Stimulated activated CD8-positive, alpha-beta memory T cell treated with anti-CD3 and anti-CD28 coated beads, Interleukin-12 subunit alpha, Interleukin-12 subunit beta, amount 100 ng/mL, for 24 hours (primary cell): ENCODE measurements around the gene PNMA1.

Source experiments
- DNase-seq: peaks from one replicate; pipeline ENCODE4 v3.0.0-alpha.2; 2020; ENCODE audit errors: extremely low read depth

Gene PNMA1

DNA sequence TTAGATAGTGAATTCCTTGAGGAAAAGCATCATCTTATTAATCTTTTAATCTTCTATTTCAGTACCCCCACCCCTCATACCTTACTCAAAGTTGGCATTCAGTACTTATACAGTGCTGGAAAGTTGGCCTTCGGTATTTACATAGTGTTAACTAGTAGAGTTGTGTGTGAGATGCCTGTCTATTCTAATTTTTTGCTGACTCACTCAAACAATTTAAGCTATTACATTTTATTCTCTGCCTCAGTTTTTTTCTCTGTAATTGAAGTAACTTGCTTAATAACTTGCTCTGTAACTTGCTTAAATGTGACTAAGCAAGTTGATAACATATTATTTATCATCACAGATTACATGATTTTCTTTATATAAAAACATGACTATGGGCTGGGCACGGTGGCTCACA is 49.1 kb downstream of the PNMA1 start:
- no peak for DNase-seq

DNA sequence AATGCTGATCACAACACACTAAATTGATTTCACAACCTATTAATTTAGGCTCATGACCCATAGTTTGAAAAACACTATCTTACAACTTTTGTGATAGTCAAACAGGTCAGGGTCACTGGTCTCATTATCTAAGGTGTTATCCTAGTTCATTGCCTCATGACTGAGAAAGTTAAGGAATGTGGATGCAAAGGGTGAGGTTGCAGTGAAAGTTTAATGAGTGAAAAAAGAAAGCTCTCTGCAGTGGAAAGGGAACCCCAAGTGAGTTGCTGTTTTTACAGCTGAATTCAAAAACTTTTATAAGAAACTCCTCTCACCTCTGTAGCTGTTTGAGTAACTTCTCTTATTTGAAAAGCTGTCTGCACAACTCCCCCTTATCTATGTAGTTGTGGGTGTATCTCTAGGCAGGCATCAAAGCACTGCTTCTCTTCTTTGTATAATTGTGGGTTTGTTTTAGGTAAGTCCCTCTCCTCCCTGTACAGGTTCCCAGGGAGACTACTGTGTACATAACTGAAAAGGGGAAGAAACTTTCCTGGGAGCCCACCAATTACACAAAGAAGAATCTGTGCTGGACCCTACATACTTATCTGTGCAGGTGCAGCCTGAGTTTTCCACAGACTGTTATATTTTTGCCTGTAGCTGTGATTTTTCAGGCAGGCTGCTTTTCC is 50.5 kb downstream of the PNMA1 start:
- no peak for DNase-seq

DNA sequence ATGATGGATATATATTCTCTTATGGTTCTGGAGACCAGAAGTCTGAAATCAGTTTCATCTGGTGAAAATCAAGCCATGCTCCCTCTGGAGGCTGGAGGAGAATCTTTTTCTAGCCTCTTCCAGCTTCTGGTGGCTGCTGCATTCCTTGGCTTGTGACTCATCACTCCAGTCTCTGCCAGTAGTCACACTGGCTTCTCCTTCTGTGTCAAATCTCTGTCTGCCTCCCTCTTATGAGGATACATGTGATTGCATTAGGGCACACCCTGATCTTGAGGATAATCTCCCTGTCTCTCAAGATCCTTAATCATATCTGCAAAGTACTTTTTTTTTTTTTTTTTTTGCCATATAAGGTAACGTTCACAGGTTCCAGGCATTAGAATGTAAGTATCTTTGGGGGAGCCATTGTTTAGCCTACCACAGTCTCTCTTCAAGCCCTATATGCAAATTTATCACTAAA is 51.7 kb downstream of the PNMA1 start:
- no peak for DNase-seq

DNA sequence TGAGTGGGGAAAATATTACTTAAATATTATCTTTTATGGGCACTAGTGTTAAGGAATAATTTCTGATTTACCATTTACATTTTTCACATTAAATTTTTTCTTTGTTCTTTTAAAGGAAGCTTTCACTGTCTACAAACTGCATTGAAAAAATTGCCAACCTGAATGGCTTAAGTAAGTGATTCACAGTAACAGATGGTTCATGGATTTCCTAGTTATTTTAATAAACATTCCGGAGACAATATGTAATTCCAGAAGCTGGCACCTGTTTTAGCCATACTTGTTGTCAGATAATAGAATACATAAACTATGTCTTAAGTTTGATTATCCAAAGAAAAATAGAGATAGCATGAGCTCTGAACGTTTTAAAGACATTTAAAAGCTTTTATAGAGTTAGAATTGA is 52.3 kb downstream of the PNMA1 start:
- DNase-seq, result no peak
